Activated naive CD8-positive, alpha-beta T cell treated with anti-CD3 and anti-CD28 coated beads, Interleukin-2, amount 50 U/mL, for 16 hours (primary cell): ENCODE measurements around the gene ZNF280D.
"Not testable (repeated sequence)": the region's sequence is repeated elsewhere in the genome, so short reads cannot be mapped to it uniquely, and the experiment has no call there.

Source experiments
- DNase-seq: peaks from one replicate; pipeline ENCODE4 v3.0.0-alpha.2; 2020; ENCODE audit warnings: low read depth, low spot score

The ZNF280D gene

DNA sequence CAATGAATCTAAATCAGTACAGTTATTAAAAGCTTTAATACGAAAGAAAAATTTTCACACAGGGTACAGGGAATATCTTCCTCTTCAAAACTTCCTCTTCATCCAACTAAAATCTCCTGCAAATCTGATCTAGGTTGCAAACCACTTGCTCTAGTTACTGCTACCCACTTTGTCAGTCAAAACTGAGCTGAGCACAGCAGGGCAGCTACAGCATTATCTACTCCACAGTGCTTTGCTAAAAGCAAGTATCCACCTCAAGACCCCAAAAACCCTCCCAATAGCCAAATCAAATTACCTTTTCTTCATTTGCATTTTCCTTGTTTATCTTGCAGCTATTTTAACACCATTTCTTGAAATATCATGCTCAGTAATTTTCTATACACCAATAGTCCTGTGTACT, 14.7 kb downstream of the ZNF280D start:
- no peak for DNase-seq

DNA sequence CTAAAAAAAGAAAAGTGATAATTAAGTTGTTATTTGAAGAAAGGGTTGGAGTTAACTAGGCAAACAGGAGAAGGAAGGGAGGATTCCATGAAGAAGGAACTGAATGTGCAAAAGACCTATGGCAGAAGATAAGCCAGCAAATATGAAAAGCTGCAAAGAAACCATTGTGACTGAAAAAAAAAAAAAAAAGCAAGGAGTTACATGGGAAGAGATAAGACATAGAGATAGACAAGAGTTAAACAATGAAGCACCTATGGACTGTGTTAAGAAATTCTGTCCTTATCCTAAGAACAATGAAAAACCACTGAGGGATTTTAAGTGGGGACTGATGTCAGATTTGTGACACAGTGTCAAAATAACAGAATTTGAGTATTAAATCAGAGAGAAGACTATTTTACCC, 17.0 kb downstream of the ZNF280D start:
- DNase-seq = no peak

DNA sequence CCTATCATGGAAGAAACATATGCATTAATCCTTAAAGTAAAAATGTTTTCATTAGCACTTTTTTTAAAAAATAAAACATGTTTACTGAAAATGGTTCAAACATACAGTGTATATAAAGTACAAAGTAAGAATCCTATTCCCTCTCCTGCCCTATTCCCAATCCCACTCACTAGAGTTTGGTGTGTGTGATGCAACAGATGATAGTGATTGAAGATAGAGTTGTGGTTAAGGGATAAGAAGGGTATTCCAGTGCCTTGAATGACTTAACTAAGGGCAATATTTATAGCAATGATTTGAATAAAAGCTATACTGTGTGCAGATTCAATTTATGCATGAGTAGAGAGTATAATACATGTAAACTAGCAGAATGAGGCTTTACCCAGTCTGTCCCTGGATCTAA, 18.1 kb downstream of the ZNF280D start:
- DNase-seq = no peak

DNA sequence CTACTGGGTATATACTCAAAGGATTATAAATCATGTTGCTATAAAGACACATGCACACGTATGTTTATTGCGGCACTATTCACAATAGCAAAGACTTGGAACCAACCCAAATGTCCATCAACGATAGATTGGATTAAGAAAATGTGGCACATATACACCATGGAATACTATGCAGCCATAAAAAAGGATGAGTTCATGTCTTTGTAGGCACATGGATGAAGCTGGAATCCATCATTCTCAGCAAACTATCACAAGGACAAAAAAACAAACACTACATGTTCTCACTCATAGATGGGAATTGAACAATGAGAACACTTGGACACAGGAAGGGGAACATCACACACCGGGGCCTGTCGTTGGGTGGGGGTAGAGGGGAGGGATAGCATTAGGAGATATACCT, 23.8 kb downstream of the ZNF280D start:
- not testable (repeated sequence) for DNase-seq

DNA sequence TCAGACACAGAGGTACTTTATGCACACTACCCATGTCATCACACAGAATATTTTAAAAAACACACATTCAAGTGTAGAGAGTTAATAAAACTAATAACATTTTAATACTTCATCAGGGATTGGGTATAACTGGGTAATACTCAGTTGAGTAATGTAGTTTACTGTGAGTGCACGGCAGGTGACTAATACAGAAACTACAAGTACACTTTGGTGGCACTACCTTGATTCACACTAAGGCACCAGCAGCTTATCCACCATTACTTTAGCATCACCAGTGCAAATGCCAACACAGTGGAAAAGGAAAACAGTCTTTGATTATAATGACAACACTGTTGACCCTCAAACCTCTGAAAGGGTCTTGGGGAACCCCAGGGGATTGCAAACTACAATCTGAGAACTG, 33.6 kb downstream of the ZNF280D start:
- no peak for DNase-seq

DNA sequence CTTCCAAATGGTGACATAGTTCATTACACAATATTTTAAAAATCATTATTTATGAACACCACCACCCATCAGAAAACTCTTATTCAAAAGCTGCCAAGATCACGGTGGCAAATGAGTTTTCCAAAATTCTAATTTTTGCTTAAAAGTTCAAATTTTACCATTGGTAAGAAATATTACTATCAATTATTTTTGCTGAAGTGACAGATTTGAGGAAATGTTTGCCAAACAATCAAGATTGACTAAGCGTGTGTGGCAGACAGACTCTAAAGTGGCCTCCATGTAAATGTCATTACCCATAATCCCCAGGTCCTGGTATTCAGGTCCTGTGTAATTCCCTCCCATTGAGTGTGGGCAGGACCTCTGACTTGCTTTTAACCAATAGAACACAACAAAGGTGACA, 35.0 kb downstream of the ZNF280D start:
- no peak for DNase-seq

DNA sequence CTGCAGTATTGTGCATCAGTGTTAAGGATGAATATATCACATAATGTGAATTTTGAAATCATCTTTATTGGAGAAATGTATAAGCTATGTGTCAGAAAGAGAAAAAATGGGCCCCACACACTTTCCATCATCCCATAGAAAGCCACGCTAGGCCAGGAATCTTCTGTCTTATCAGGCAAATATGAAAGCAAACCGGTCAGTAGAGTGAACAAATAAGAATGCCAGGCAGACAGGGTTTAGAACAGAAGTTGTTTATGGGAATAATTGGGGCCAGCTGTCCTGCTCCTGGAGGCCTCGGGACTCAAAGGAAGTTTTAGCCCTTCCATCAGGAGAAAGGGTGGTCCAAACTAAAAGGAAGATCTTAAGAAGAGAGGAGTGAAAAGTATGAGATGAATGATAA, 39.5 kb downstream of the ZNF280D start:
- DNase-seq = no peak

DNA sequence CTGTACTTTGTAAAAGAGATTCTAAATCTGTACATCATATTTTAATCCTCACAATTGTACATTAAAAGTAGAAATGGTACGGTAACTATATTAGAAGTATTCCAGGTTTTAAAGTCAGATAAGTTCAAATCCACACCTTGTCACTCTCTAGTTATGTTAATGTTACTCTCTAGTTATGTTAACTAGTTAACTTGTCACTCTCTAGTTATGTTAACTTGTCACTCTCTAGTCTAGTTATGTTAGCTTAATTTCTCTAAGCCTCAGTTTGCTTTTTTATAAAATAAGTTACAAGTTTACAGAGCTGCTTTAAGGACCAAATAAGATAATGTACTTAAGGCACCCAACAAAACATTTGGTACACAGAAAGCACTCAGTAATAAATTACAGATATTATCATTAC, 42.6 kb downstream of the ZNF280D start:
- DNase-seq = no peak

DNA sequence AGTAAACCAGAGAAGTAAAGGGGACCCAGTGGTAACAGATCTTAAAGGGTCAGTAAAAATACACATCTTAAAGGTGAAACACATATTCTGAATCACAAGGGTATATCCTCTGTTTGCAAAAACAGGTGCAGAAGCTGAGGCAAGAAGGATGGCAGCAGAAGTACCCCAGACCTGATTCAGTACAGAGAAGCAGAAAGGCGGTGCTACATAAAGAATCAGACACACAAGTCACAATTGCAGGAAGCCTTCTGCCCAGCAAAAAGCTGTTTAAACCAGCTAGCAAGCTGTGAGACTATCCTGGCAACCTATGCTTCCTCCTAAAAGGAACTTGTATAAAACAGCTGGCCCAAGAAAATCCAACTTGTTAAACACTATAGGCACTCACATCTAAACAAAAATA, 49.4 kb downstream of the ZNF280D start:
- DNase-seq = no peak

DNA sequence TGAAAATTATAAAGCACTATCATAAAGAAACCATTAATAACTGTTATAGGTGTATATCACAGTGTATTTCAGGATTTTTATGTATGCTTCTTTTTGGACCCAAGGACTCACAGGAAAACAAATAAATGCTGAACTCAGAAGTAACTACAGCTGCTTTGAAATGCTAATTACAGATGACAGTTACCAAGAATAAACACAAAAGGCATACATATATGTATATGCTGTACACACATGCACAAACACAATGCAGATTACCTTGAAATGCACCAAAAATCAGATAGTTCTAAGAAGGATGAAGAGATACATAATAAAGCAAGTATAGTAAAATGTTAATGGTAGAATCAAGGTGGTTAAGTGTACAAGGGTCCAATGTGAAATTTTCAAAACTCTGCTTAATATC, 52.2 kb downstream of the ZNF280D start:
- DNase-seq = no peak

DNA sequence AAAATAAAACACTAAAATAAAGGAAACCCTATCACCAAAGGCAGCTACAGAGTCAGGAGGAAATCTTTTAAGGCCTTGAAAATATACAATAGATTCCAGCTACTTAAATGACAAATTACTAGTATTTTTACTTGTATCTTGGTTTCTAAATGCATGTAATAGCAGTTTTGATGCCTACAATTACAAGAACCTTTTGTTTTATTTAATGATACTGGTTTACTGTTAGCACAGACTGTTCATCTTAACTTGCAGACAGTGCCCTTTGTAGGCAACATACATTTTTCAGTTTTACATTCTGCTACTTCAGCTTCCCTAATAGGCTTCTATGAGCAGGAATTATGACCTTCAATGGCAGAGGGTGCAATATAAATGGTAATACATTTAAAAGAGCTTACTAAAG, 54.1 kb downstream of the ZNF280D start:
- DNase-seq = no peak

DNA sequence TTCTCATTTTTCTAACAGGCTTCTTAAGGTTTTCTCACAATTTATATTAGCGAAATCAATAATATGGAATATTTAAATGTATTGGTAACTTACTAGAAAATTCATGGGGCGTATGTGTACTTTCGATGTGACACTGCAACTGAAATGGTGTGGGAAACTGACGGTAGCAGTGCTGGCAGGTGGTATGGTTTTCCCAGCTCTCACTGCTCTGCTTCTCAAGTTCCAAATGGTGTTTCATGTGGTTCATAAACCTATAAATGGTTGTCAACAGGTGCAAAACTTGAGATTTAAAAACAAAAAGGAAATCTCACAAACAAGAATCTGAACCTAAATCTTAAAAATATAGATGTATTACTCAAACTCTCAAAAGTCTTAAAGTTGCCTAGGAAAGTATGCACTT, 54.7 kb downstream of the ZNF280D start:
- DNase-seq = no peak

DNA sequence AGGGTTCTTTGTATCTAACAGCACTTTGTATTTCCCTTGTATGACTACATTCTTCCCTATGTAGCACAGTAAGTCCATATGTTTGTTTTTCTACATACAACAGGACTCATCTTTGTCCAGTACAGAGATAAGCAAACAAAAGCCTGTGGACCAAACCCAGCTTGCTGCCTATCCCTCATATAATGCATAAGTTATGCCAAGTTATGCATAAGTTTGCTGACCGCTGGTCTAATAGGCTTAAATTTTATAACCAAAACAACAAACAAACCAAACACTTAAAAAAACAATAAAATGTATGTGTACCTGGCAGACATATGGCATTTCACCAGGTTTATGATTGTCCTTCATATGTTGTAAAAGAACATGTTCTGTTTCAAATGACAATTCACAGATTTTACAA, 56.0 kb downstream of the ZNF280D start:
- DNase-seq = no peak

DNA sequence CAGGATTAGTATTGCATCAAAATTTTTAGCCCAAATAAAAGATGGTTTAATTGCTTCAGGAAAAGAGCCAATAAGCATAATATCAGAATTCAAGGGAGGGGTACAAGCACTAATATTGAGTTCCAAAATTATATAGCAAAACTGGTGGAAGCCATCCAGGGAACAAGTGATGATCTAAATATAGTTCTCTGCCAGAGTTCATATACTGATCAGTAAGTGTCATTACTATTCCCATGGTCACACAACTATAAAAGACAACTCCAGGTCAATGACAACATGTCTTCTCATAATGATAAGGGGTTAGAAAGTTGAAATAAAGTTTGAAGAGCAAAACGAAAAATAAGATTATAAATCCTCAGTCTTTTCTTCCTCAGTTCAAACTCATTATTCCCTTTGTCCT, 57.4 kb downstream of the ZNF280D start:
- no peak for DNase-seq

DNA sequence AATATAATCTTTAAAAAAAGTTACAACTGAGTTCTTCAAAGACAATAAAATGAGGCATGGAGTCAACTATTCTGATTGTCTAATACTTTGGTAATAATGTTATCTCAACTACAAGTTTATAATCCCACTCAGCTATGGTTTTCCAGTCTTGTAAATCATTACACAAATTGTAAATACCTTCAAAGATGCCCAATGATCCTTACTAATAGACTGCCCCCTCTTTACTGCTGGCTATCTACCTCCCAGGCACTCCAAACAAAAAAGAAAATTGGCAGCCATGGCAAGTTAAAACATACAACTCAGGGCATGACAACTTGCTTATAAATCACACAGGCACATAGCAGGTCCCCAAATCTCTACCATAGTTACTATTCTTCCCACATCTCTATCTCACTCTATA, 58.5 kb downstream of the ZNF280D start:
- DNase-seq = no peak

DNA sequence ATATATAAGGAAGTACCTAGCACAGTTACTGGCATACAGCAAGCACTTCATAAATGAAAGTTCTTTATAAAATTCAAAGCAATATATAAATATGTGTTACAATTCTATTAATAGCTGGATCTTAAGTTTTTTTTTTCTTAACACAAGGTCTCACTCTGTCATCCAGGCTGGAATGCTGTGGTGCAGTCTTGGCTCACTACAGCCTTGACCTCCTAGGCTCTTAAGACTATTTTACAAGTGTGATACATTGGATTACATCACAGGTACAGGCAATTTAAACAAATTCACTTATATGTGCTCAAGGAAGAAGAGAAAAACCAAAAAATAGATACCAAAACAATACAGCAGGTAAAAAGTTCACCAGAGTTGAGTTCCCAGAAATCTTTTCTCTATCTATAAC, 60.6 kb downstream of the ZNF280D start:
- DNase-seq = no peak

DNA sequence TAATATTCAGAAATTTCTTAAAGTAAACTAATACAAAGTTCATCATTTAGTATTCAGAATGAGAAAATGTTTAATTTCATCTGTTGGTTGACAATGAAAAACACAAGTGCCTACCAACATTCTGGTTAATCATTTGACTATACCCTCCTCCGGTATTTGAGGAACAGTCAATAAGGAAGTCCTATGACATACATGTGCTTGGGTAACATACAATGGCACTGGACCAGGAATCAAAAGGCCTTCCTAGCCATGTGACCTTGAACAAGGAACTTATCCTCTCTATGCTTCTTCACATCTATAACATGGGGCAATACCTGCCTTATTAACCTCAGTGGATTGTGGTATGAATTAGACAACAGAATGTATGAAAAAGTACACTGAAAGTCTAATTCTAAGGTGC, 65.8 kb downstream of the ZNF280D start:
- no peak for DNase-seq

DNA sequence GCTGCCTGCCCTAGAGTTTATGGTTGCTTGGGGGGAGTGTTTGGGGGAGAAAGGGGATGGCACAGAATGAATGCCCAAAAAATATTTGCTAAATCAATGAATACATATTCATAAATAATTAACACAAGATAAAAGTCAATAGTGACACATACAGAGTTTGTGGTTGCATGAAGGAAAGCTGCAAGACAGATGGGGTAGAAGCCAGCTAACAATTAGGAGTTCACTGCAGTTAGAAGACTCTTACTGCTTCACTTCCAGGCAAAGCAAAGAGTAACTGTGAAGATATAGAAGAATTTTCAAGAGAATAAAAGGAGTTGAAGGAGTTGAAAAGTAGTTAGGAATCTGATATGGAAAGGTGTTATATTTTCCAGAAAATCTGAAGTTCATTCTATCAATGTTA, 72.4 kb downstream of the ZNF280D start:
- no peak for DNase-seq

DNA sequence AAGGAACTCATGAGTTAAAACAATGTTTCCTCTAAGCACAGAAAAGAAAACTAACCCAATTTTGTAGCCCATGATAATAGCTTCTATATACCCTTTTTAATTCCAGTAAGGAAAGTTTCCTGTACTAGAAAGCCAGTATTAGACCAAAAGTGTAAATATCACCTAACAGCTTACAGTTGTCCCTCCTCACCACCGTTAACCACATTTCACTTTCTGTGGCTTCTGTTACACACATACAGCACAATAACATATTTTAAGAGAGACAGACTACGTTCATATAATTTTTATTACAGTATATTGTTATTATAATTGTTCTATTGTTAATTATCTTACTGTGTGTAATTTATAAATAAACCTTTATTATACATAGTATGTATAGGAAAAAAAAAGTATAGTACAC, 74.1 kb downstream of the ZNF280D start:
- no peak for DNase-seq

DNA sequence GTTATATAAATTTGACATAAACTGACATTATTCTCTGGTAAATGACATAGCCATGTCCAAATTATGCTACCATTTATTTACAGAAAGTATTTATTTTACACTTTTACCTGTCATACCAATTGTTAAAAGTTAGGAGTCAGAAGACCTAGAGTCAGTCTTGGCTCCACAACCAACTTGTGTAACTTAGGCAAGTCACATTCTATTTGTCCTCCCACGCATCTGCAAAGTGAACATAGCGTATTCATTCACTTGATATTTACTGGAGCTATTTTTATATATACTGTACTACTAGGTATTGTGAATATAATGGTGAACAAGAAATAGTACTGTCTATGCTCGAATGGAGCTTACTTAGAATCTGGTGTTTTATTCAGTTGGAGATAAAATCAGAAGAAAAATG, 78.7 kb downstream of the ZNF280D start:
- DNase-seq = no peak

DNA sequence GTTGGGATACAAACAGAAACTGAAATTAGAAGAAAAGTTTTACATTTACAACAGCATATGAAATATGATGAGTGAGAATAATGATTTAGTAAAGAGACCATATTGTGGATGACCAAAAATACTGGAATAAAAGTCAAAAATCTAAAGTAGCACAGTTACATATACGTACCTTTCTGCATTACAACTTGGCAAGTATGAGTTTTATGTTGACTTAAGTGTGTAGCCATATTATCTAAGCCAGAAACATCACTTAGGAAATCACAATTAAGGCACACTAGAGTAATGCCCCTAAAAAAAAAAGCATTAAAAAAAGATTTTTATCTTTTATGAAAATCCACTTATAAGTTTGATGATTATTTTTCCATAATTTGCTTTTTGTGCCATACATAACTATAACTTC, 79.1 kb downstream of the ZNF280D start:
- no peak for DNase-seq

DNA sequence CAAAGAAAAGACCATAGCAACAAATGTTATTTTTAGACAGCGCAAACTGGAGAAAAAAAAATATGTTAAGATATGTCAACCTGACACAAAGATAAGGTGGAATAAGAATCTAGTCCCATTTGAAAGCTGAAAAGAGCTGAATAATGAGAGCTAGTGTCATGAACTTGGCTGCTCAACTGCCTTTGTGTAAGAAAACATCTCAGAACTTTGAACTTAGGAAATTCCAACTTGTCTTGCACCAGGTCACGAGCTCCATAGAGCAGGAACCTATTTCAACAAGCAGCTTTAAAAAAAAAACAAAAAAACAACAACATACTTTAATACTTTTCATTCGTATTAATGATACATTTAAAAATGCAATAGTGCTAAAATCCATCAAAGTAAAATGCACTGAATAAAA, 79.5 kb downstream of the ZNF280D start:
- no peak for DNase-seq

DNA sequence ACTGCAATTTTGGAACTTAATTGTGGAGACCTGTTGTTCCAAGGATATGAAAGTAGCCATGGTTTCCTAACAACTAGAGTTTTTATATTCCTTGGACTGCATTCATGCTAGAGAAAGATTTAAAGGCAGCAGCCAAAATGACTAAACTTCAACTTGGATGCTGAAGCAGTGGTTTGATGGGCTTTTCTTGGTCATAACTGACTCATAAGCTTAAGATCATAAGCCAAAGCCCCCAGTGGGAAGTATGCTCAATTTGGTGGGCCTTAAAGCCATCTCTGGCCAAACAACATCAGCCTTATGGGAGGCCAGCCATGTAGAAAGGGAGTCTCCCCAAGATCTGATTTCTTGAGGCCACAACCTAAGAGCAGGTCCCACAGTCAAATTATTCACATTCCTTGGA, 80.2 kb downstream of the ZNF280D start:
- no peak for DNase-seq

DNA sequence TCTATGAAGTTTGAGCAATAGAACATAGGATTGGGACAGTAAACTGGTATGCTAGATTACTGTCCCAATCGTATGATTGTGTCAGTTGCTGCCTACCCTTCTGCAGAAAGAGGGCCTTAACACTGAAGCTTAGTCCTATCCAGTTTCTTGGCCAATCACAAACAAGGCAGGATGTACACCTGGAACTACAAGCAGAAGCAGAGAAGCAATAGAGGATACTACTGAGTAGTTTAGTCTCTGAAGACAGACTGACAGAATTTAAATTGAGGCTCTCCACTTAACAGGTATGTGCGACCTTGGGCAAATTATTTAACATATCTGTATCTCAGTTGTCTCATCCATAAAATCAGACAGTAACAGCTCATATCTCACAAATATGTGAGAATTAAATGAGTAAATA, 85.0 kb downstream of the ZNF280D start:
- no peak for DNase-seq

DNA sequence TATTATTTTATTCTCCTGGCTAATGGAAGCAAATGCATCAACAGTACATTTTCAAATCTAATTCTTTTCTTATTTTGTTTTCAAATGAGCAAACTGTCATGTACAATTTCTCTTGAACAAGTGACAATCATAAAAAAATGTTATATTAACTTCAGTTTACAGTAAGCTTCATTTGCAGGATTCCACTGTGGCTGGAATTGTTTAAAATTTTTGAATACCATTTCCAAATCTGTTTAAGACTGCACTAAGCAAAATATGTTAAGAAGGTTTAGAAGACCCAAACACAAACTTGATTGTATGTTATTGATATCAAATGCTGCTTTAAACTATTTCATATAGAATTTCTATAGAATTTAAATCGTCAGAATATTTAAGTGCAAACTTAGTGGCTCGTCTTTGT, 92.8 kb downstream of the ZNF280D start:
- DNase-seq = no peak
